Osteocyte (in vitro differentiated cells): ENCODE measurements around the gene TBRG4. TPM values are rescaled to one million over a fixed set of nuclear protein-coding genes. Genes with fewer than 3 reads are reported as not detected.

Experiments
- DNase-seq: peaks from one replicate; pipeline ENCODE4 v3.0.0; 2021; ENCODE audit warnings: mixed read lengths; ENCODE audit not compliant: unreplicated experiment; ENCODE audit errors: extremely low spot score
- H3K27ac Mint-ChIP-seq: one replicate; pipeline ENCODE4 v1.8.0; 2021; ENCODE audit warnings: mild to moderate bottlenecking, mixed read lengths; ENCODE audit not compliant: unreplicated experiment
- H3K27me3 Mint-ChIP-seq: one replicate; pipeline ENCODE4 v1.8.0; 2021; ENCODE audit warnings: mixed read lengths; ENCODE audit not compliant: unreplicated experiment
- H3K36me3 Mint-ChIP-seq: one replicate; pipeline ENCODE4 v1.8.0; 2021; ENCODE audit warnings: mixed read lengths; ENCODE audit not compliant: unreplicated experiment
- H3K4me1 Mint-ChIP-seq: one replicate; pipeline ENCODE4 v1.8.0; 2021; ENCODE audit warnings: mixed read lengths; ENCODE audit not compliant: unreplicated experiment
- H3K4me3 Mint-ChIP-seq: one replicate; pipeline ENCODE4 v1.8.0; 2021; ENCODE audit warnings: mild to moderate bottlenecking, moderate library complexity, mixed read lengths; ENCODE audit not compliant: unreplicated experiment
- H3K9me3 Mint-ChIP-seq: one replicate; pipeline ENCODE4 v1.8.0; 2021; ENCODE audit warnings: mixed read lengths; ENCODE audit not compliant: unreplicated experiment
- CTCF ChIP-seq: fragments of 200-600 bp; sonication (generic); IDR thresholded peaks from 2 replicates; pipeline ENCODE4 v1.5.0; 2021; ENCODE audit warnings: antibody characterized with exemption, mild to moderate bottlenecking, moderate library complexity
- total RNA-seq: library from RNA; stranded (reverse); gene quantifications from 2 replicates; pipeline ENCODE4 v1.2.1, GENCODE V29; 2021

Gene TBRG4
- total RNA-seq, 1 donor from 2014 or later, result 54.9 TPM

GRCh38 chr7:45106820-45107219, 4.7 kb downstream of the TBRG4 start:
- H3K27me3 Mint-ChIP-seq, result no peaks in the 10 kb centered on the region
- peaks cover 16% of the 10 kb centered on the region for H3K4me1 Mint-ChIP-seq
- no peak for TF ChIP-seq CTCF
- H3K4me3 Mint-ChIP-seq, result no peak overlapping the region
- H3K9me3 Mint-ChIP-seq, result no peaks in the 10 kb centered on the region
- no peak overlapping the region for H3K27ac Mint-ChIP-seq
- DNase-seq, result no peak
- H3K36me3 Mint-ChIP-seq, result peaks cover 21% of the 10 kb centered on the region

- H3K4me3 Mint-ChIP-seq, result no peak overlapping the region
- H3K27ac Mint-ChIP-seq, result no peak overlapping the region
- H3K27me3 Mint-ChIP-seq, result no peaks in the 10 kb centered on the region
- DNase-seq, result no peak
- H3K4me1 Mint-ChIP-seq, result peaks cover 12% of the 10 kb centered on the region
- peaks cover 28% of the 10 kb centered on the region for H3K36me3 Mint-ChIP-seq
- H3K9me3 Mint-ChIP-seq, result no peaks in the 10 kb centered on the region
- no peak for TF ChIP-seq CTCF
Measured at GRCh38 chr7:45105588-45106188, 5.8 kb downstream of the TBRG4 start.

- no peak overlapping the region for H3K27ac Mint-ChIP-seq
- TF ChIP-seq CTCF, result no peak
- DNase-seq, result no peak
- H3K4me3 Mint-ChIP-seq, result no peak overlapping the region
- peaks cover 7% of the 10 kb centered on the region for H3K4me1 Mint-ChIP-seq
- no peaks in the 10 kb centered on the region for H3K9me3 Mint-ChIP-seq
- H3K27me3 Mint-ChIP-seq, result no peaks in the 10 kb centered on the region
- H3K36me3 Mint-ChIP-seq, result peaks cover 32% of the 10 kb centered on the region
Measured at GRCh38 chr7:45104844-45105587, 6.5 kb downstream of the TBRG4 start.

- Mint-ChIP-seq H3K4me3 (no peak overlapping the region), H3K36me3 (peaks cover 35% of the 10 kb centered on the region), H3K27me3 (no peaks in the 10 kb centered on the region), H3K4me1 (peaks cover 5% of the 10 kb centered on the region), H3K27ac (no peak overlapping the region), H3K9me3 (no peaks in the 10 kb centered on the region)
- DNase-seq, result no peak
- no peak for TF ChIP-seq CTCF
Measured at GRCh38 chr7:45103958-45104843, 7.3 kb downstream of the TBRG4 start.
